Omental fat pad (tissue), 4 donors: ENCODE results near the gene FAM187B. TPM values are rescaled to one million over a fixed set of nuclear protein-coding genes. Genes with fewer than 3 reads are reported as not detected.

Source experiments
- ATAC-seq: fragments of 150-250 bp; one replicate; pipeline ENCODE4 v1.9.1; 2016; ENCODE audit warnings: mild to moderate bottlenecking, moderate library complexity; ENCODE audit not compliant: low FRiP score
- DNase-seq: peaks from one replicate; pipeline ENCODE4 v3.0.0-alpha.2; 2019; ENCODE audit warnings: low spot score
- CTCF ChIP-seq, 3 donors: fragments of 450-650 bp; IDR thresholded peaks; one replicate each; pipeline ENCODE4 v1.5.1; 2016 to 2017; ENCODE audit warnings: antibody characterized with exemption in 3 of 3, mild to moderate bottlenecking in 3 of 3, moderate library complexity in 2 of 3
- total RNA-seq, 4 donors: library from RNA; depleted of rRNA; stranded (reverse); fragments of >200 nt; gene quantifications; one replicate each; pipeline ENCODE4 v1.1.0, GENCODE V29; 2016

The FAM187B gene
- total RNA-seq, 4 donors from 2014 or later, result not detected

GRCh38 chr19:35216016-35216832 is 12.3 kb downstream of the FAM187B start:
- ATAC-seq, result no peak
- no peak for TF ChIP-seq CTCF (IDR thresholded peaks at IDR 0.05)
- no peak for DNase-seq

GRCh38 chr19:35214766-35215422 is 13.6 kb downstream of the FAM187B start:
- no peak for DNase-seq
- no peak for TF ChIP-seq CTCF (IDR thresholded peaks at IDR 0.05)
- ATAC-seq, result no peak

- peak; percentile 36 for DNase-seq
- TF ChIP-seq CTCF (IDR thresholded peaks at IDR 0.05), result no peak
- peak; percentile 38 for ATAC-seq
These were observed 14.6 kb downstream of the FAM187B start for GRCh38 chr19:35213663-35214632.

GRCh38 chr19:35212241-35212640 is 16.3 kb downstream of the FAM187B start:
- no peak for TF ChIP-seq CTCF (IDR thresholded peaks at IDR 0.05)
- ATAC-seq (no peak), DNase-seq (no peak)

GRCh38 chr19:35211545-35212230 is 16.9 kb downstream of the FAM187B start:
- TF ChIP-seq CTCF (IDR thresholded peaks at IDR 0.05), result no peak
- ATAC-seq (no peak), DNase-seq (no peak)

GRCh38 chr19:35209646-35210045 is 18.9 kb downstream of the FAM187B start:
- no peak for DNase-seq
- TF ChIP-seq CTCF (IDR thresholded peaks at IDR 0.05), result no peak
- no peak for ATAC-seq
